Panc1 (cell line): ENCODE data around the gene TNRC6C.

Experiments
- CTCF ChIP-seq: fragments of 450-650 bp; IDR thresholded peaks from 2 replicates; pipeline ENCODE4 v1.5.1; 2017; ENCODE audit warnings: mild to moderate bottlenecking
- POLR2AphosphoS5 ChIP-seq: IDR thresholded peaks from 2 replicates; pipeline ENCODE4 v1.6.1; 2012; ENCODE audit warnings: mild to moderate bottlenecking, low read depth, low read length, moderate library complexity
- REST ChIP-seq, 2 experiments: IDR thresholded peaks; 2 replicates each; pipeline ENCODE4 v1.6.1; 2011 to 2012; ENCODE audit warnings: low read depth in 2 of 2, control low read depth in 1 of 2, low read length in 1 of 2, mild to moderate bottlenecking in 1 of 2, moderate library complexity in 1 of 2; ENCODE audit not compliant: insufficient read depth in 1 of 2
- SIN3A ChIP-seq: IDR thresholded peaks from 2 replicates; pipeline ENCODE4 v1.6.1; 2012; ENCODE audit warnings: low read depth, mild to moderate bottlenecking, low read length, moderate library complexity, borderline replicate concordance; ENCODE audit not compliant: insufficient read depth
- TCF7L2 ChIP-seq: IDR thresholded peaks from 2 replicates; pipeline ENCODE4 v1.6.1; 2011; ENCODE audit warnings: mild to moderate bottlenecking, low read depth, low read length, inconsistent platforms

- TF ChIP-seq REST (IDR thresholded peaks at IDR 0.05; ENCODE audit: insufficient read depth in 1 of 2, low read depth in 2 of 2, low read length in 1 of 2) (no peak), CTCF (no peak), TCF7L2 (no peak), POLR2AphosphoS5 (no peak), SIN3A (no peak)
Measured at GRCh38 chr17:77963441-77963840, 4.9 kb downstream of the TNRC6C start.
